Gastroesophageal sphincter (tissue), 4 donors: ENCODE data around the gene FRAT1. TPM values are rescaled to one million over a fixed set of nuclear protein-coding genes. Genes with fewer than 3 reads are reported as not detected.
"Not testable (repeated sequence)": the region's sequence is repeated elsewhere in the genome, so short reads cannot be mapped to it uniquely, and the experiment has no call there.

Experiments
- ATAC-seq: fragments of 150-250 bp; one replicate; pipeline ENCODE4 v1.9.1; 2016; ENCODE audit warnings: mild to moderate bottlenecking, moderate library complexity
- H3K27ac ChIP-seq, 4 donors: fragments of 200-600 bp; sonication (generic) in 3 of 4; 1 replicate in 3 of 4; 2 replicates in 1 of 4; pipeline ENCODE4 v1.5.1; 2016 to 2019
- H3K27me3 ChIP-seq: fragments of 200-600 bp; sonication (generic); one replicate; pipeline ENCODE4 v1.5.1; 2019
- H3K36me3 ChIP-seq, 2 donors: fragments of 200-600 bp; sonication (generic); one replicate each; pipeline ENCODE4 v1.5.1; 2019; ENCODE audit warnings: control low read depth in 1 of 2
- H3K4me1 ChIP-seq, 3 donors: fragments of 200-600 bp; sonication (generic); 1 replicate in 2 of 3; 2 replicates in 1 of 3; pipeline ENCODE4 v1.5.1; 2016 to 2019; ENCODE audit warnings: control low read depth in 2 of 3
- H3K4me3 ChIP-seq, 2 donors: fragments of 200-600 bp; sonication (generic); one replicate each; pipeline ENCODE4 v1.5.1; 2019; ENCODE audit warnings: mild to moderate bottlenecking in 1 of 2, moderate library complexity in 1 of 2
- H3K9me3 ChIP-seq, 3 donors: fragments of 200-600 bp; sonication (generic); one replicate each; pipeline ENCODE4 v1.5.1; 2017 to 2019; ENCODE audit warnings: control low read depth in 2 of 3
- CTCF ChIP-seq, 4 experiments: fragments of 200-600 bp in 2 of 4; fragments of 450-650 bp in 2 of 4; sonication (generic) in 1 of 4; IDR thresholded peaks; one replicate each; pipeline ENCODE4 v1.5.1; 2017 to 2019; ENCODE audit warnings: antibody characterized with exemption in 4 of 4, mild to moderate bottlenecking in 2 of 4, moderate library complexity in 2 of 4
- EP300 ChIP-seq: sonication (generic); formaldehyde crosslinking; IDR thresholded peaks from one replicate; pipeline ENCODE4 v1.6.1; 2017; ENCODE audit warnings: antibody characterized with exemption, mild to moderate bottlenecking
- POLR2A ChIP-seq, 2 donors: fragments of 450-650 bp; IDR thresholded peaks; one replicate each; pipeline ENCODE4 v1.6.1; 2017; ENCODE audit warnings: antibody characterized with exemption in 2 of 2, mild to moderate bottlenecking in 2 of 2, moderate library complexity in 1 of 2
- POLR2AphosphoS5 ChIP-seq: sonication (generic); formaldehyde crosslinking; IDR thresholded peaks from one replicate; pipeline ENCODE4 v1.6.1; 2017; ENCODE audit warnings: antibody characterized with exemption
- WGBS, 2 donors: methylation state at CpG; one replicate each; pipeline ENCODE4 v1.1.5; 2018; ENCODE audit warnings: low coverage in 1 of 2; 5-methylcytosine and 5-hydroxymethylcytosine counted together
- total RNA-seq, 4 donors: library from RNA; depleted of rRNA; stranded (reverse); fragments of >200 nt; gene quantifications; one replicate each; pipeline ENCODE4 v1.1.0, GENCODE V29; 2016

FRAT1 gene
- total RNA-seq, 4 donors from 2014 or later = 5.1 to 8.0 (median 5.5) TPM

DNA sequence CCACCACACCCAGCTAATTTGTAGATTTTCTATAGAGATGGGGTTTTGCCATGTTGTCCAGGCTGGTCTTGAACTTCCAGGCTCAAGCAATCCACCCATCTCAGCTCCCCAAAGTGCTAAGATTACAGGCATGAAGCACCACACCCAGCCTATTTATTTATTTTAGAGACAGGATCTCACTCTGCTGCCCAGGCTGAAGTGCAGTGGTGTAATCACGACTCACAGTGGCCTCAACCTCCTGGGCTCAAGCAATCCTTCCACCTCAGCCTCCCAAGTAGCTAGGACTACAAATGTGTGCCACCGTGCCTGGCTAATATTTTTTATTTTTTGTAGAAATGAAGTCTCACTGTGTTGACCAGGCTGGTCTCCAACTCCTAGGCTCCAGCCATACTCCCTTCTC is 22.3 kb downstream of the FRAT1 start:
- Histone ChIP-seq H3K4me1 (peaks cover 0 to 18% (median 3%) of the 10 kb centered on the region in 3 donors), H3K27ac (no peak overlapping the region), H3K9me3 (no peaks in the 10 kb centered on the region), H3K36me3 (no peaks in the 10 kb centered on the region), H3K4me3 (no peak overlapping the region), H3K27me3 (no peaks in the 10 kb centered on the region)
- TF ChIP-seq CTCF (IDR thresholded peaks at IDR 0.05) (no peak), EP300 (no peak), POLR2A (IDR thresholded peaks at IDR 0.05) (no peak), POLR2AphosphoS5 (no peak)
- WGBS, 2 donors = 72 to 75% methylated on average over 2 of the region's 2 CpGs
- no peak for ATAC-seq

DNA sequence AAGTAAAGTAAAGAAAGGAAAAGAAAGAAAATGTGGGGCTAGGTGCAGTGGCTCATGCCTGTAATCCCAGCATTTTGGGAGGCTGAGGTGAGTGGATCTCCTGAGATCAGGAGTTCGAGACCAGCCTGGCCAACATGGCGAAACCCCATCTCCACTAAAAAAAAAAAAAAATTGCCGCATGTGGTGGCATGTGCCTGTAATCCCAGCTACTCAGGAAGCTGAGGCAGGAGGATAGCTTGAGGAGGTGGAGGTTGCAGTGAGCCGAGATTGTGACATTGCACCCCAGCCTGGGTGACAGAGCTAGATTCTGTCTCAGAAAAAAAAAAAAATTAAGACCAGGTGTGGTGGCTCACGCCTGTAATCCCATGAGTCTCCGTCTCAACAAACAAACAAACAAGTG is 24.6 kb downstream of the FRAT1 start:
- ATAC-seq, H3K4me3 ChIP-seq, H3K36me3 ChIP-seq, H3K9me3 ChIP-seq, H3K4me1 ChIP-seq, H3K27ac ChIP-seq, H3K27me3 ChIP-seq: not testable (repeated sequence)
- 95 to 100% methylated on average over 2 of the region's 6 CpGs for WGBS, 2 donors

DNA sequence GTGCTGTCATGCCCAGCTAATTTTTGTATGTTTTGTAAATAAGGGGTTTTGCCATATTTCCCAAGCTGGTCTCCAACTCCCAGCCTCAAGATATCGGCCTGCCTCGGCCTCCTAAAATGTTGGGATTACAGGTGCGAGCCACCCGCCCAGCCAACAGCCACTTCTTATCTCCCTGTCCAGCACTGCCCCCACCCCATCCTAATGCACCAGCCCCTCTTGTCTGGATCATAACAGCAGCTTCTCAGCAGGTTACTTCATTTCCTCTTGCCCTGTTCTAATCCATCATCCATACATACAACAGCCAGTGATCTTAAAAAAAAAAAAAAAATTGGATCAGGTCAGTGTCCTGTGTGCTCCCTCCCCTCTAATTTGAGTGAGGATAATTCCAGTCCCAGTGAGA is 28.2 kb downstream of the FRAT1 start:
- 91% methylated on average over 4 of the region's 4 CpGs for WGBS, 2 donors
- Histone ChIP-seq H3K9me3 (no peaks in the 10 kb centered on the region), H3K27me3 (no peaks in the 10 kb centered on the region), H3K4me1 (no peaks in the 10 kb centered on the region), H3K36me3 (peaks cover 0 to 12% of the 10 kb centered on the region in 2 donors), H3K4me3 (no peak overlapping the region), H3K27ac (no peak overlapping the region)
- no peak for ATAC-seq
- TF ChIP-seq POLR2A (IDR thresholded peaks at IDR 0.05) (no peak), POLR2AphosphoS5 (no peak), CTCF (IDR thresholded peaks at IDR 0.05) (no peak), EP300 (no peak)

- Histone ChIP-seq H3K36me3 (peaks cover 0 to 17% of the 10 kb centered on the region in 2 donors), H3K4me3 (no peak overlapping the region), H3K27me3 (no peaks in the 10 kb centered on the region), H3K9me3 (no peaks in the 10 kb centered on the region), H3K27ac (no peak overlapping the region), H3K4me1 (no peaks in the 10 kb centered on the region)
- WGBS, 2 donors = 89 to 90% methylated on average over 2 to 12 of the region's 12 CpGs
- TF ChIP-seq EP300 (no peak), POLR2AphosphoS5 (no peak), POLR2A (IDR thresholded peaks at IDR 0.05) (no peak), CTCF (IDR thresholded peaks at IDR 0.05) (no peak)
- no peak for ATAC-seq
Observed at GRCh38 chr10:97349752-97350513, 30.9 kb downstream of the FRAT1 start.

DNA sequence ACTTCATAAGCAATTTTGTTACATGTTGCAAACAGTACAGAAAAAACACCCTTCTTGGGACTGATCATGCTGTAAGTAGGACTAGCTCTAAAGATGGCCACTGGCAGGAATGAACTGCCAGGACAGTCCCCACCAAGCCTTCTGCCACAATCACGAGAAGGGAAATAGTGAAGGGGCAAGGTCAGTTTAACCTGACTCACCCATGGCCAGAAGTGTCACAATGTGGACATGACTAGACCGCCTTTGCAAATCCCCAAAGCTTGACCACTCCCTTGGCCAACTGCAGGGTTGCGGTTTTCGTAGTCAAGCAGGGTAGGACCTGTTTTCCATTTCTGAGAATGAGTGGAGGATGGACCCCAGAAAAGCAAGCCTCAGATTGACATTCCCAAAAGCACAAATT is 34.9 kb downstream of the FRAT1 start:
- 50 to 89% methylated on average over 1 to 3 of the region's 4 CpGs for WGBS, 2 donors
- no peaks in the 10 kb centered on the region for H3K9me3 ChIP-seq
- no peak overlapping the region for H3K27ac ChIP-seq
- peaks cover 0 to 50% of the 10 kb centered on the region in 2 donors for H3K36me3 ChIP-seq
- H3K4me3 ChIP-seq = no peak overlapping the region
- H3K27me3 ChIP-seq = no peaks in the 10 kb centered on the region
- TF ChIP-seq POLR2AphosphoS5 = no peak
- TF ChIP-seq POLR2A (IDR thresholded peaks at IDR 0.05) = no peak
- no peak for TF ChIP-seq EP300
- TF ChIP-seq CTCF (IDR thresholded peaks at IDR 0.05) = no peak
- peaks cover 0 to 13% (median 0%) of the 10 kb centered on the region in 3 donors for H3K4me1 ChIP-seq
- no peak for ATAC-seq
